Right renal cortex interstitium (tissue), 3 donors: ENCODE results near the gene SPATA16. TPM values are rescaled to one million over a fixed set of nuclear protein-coding genes. Genes with fewer than 3 reads are reported as not detected.

Source experiments
- DNase-seq, 3 donors: peaks; one replicate each; pipeline ENCODE4 v3.0.0-alpha.2; 2013; ENCODE audit warnings: low read depth in 3 of 3, low spot score in 2 of 3
- polyA plus RNA-seq, 3 donors: library from polyadenylated mRNA; unstranded; fragments of 120-200 nt; gene quantifications; one replicate each; pipeline ENCODE4 v1.2.1, GENCODE V29; 2013; ENCODE audit not compliant: insufficient read length in 3 of 3

The SPATA16 gene
- polyA plus RNA-seq, 3 donors: not detected

GRCh38 chr3:172847292-172847691, 293.7 kb downstream of the SPATA16 start:
- no peak for DNase-seq

- no peak for DNase-seq
These were observed 294.3 kb downstream of the SPATA16 start for GRCh38 chr3:172846706-172847105.

- DNase-seq: no peak
These were observed 294.9 kb downstream of the SPATA16 start for GRCh38 chr3:172846103-172846561.

GRCh38 chr3:172844428-172844827, 296.6 kb downstream of the SPATA16 start:
- no peak for DNase-seq

GRCh38 chr3:172840913-172841312, 300.1 kb downstream of the SPATA16 start:
- DNase-seq: no peak

GRCh38 chr3:172840463-172840862, 300.6 kb downstream of the SPATA16 start:
- DNase-seq: no peak

- no peak for DNase-seq
These were observed 301.4 kb downstream of the SPATA16 start for GRCh38 chr3:172839679-172840078.
